ENCODE measurements around the gene DYNLT2. TPM values are rescaled to one million over a fixed set of nuclear protein-coding genes. Genes with fewer than 3 reads are reported as not detected.

DYNLT2 gene
- total and polyA plus RNA-seq, 2 of the 13 experiments (the other 11 are each of a cell fraction or from before 2014, with no cell fraction given) = 2.1 to 4.3 TPM

GRCh38 chr6:169725125-169726048 is 26.0 kb downstream of the DYNLT2 start:
- H3K9me3 ChIP-seq (ENCODE audit: low read length) = no peaks in the 10 kb centered on the region
- ChIA-PET CTCF (ENCODE audit: low intra/inter-chr PET ratio, low total read pairs) (no interaction called here), POLR2A (interaction anchor here (0.5 to 5.7 kb wide), 18 partner anchors 11 to 1118 kb away, joined by 3 to 92 read pairs (median 5); partner anchors contain the start of genes C6orf120, DYNLT2, ERMARD and PSMB1)
- no peaks in the 10 kb centered on the region; a peak in 1 of 5 replicates for H3K27me3 ChIP-seq (ENCODE audit: control insufficient read depth in 1 of 2, insufficient read depth in 2 of 2, low read length in 2 of 2)
- H3K27ac ChIP-seq (ENCODE audit: extremely low read length, insufficient read depth, low read length) = peak overlapping the region; percentile 100
- peaks cover 31% of the 10 kb centered on the region for H3K79me2 ChIP-seq (ENCODE audit: insufficient read depth, low read length)
- peak overlapping the region; percentile 100 for H3K9ac ChIP-seq (ENCODE audit: insufficient read depth, low read depth, low read length)
- intact Hi-C loops (cut with micrococcal nuclease; ENCODE audit: unreplicated experiment) (loop anchor here (1.0 to 2.0 kb wide), 2 partner anchors 26 to 73 kb away; partner anchors contain the start of genes DYNLT2 and ERMARD), in situ Hi-C loops (cut with HindIII; ENCODE audit: extremely low pct_ligation_motif_present, low pct_unique_long_range_greater_than_20kb) (no loop called here)
- H4K20me1 ChIP-seq (ENCODE audit: insufficient read depth, low read length) = peaks cover 30% of the 10 kb centered on the region
- DNase-seq (ENCODE audit: low spot score) (peak; percentile 97), FAIRE-seq (peak; percentile 92), ATAC-seq (peak; percentile 86)
- peak overlapping the region; percentile 75 to 95 (median 92) for H3K4me3 ChIP-seq (replicated peaks in 1 of 3; ENCODE audit: insufficient read depth in 1 of 3, low read depth in 2 of 3, low read length in 3 of 3)
- peaks cover 0 to 2% of the 10 kb centered on the region in 2 experiments; a peak in 3 of 5 replicates for H3K36me3 ChIP-seq (replicated peaks in 1 of 2; ENCODE audit: control insufficient read depth in 1 of 2, insufficient read depth in 2 of 2, low read length in 2 of 2)
- under 1% methylated on average over 29 of the region's 29 CpGs for WGBS (ENCODE audit: low lambda C conversion rate)
- BruUV-seq (replicated peaks) = TSS peak; percentile 61
- H3K4me2 ChIP-seq (ENCODE audit: low read depth, low read length) = peak overlapping the region; percentile 94
- no peak overlapping the region for H2AFZ ChIP-seq (ENCODE audit: low read length)
- peaks cover 45% of the 10 kb centered on the region for H3K4me1 ChIP-seq (ENCODE audit: insufficient read depth, low read length)
- TF ChIP-seq PHB2 (IDR thresholded peaks at IDR 0.05; ENCODE audit: partially characterized antibody) = no peak
- no peak; the same call in 1 of the 2 replicates for TF ChIP-seq ZBTB8A (CRISPR knock-in tag; IDR thresholded peaks at IDR 0.05; ENCODE audit: borderline replicate concordance, low read depth)
- TF ChIP-seq SKI (IDR thresholded peaks at IDR 0.05; ENCODE audit: partially characterized antibody) = peak; percentile 48
- peak; percentile 65 for TF ChIP-seq ARID4A (CRISPR knock-in tag; IDR thresholded peaks at IDR 0.05; ENCODE audit: borderline replicate concordance)
- TF ChIP-seq KDM6A (CRISPR knock-in tag; IDR thresholded peaks at IDR 0.05; ENCODE audit: low read depth) = peak; percentile 70; the same call in 1 of the 2 replicates
- TF ChIP-seq ZNF644 (CRISPR knock-in tag; IDR thresholded peaks at IDR 0.05; ENCODE audit: low read depth) = peak; percentile 82
- no peak for TF ChIP-seq ZNF691 (CRISPR knock-in tag; IDR thresholded peaks at IDR 0.05; ENCODE audit: borderline replicate concordance, low read depth)
- no peak for TF ChIP-seq KAT2B (IDR thresholded peaks at IDR 0.05; ENCODE audit: borderline replicate concordance, low read depth, low read length)
- TF ChIP-seq EZH2 (conservative IDR thresholded peaks at IDR 0.05; ENCODE audit: low read depth, low read length) = no peak
- peak; percentile 90 for TF ChIP-seq FUBP1 (CRISPR knock-in tag; IDR thresholded peaks at IDR 0.05; ENCODE audit: borderline replicate concordance)
- TF ChIP-seq ZFP82 (CRISPR knock-in tag; IDR thresholded peaks at IDR 0.05; ENCODE audit: borderline replicate concordance) = 0 out of 2 replicates have a peak, but pooled peaks have one; percentile 59
- peak; percentile 76; the same call in 1 of the 2 replicates for TF ChIP-seq SNAPC2 (CRISPR knock-in tag; IDR thresholded peaks at IDR 0.05)
- TF ChIP-seq JARID2 (CRISPR knock-in tag; IDR thresholded peaks at IDR 0.05; ENCODE audit: insufficient replicate concordance) = no peak
- 0 out of 2 replicates have a peak, but pooled peaks have one; percentile 65 for TF ChIP-seq MEF2D (CRISPR knock-in tag; IDR thresholded peaks at IDR 0.05)
- TF ChIP-seq CREB1 (IDR thresholded peaks at IDR 0.05) = peak; percentile 91
- TF ChIP-seq CREB1 (CRISPR knock-in tag; IDR thresholded peaks at IDR 0.05) = peak; percentile 76

Measured in HepG2 (cell line).